ENCODE results near the gene RIT1.

DNA sequence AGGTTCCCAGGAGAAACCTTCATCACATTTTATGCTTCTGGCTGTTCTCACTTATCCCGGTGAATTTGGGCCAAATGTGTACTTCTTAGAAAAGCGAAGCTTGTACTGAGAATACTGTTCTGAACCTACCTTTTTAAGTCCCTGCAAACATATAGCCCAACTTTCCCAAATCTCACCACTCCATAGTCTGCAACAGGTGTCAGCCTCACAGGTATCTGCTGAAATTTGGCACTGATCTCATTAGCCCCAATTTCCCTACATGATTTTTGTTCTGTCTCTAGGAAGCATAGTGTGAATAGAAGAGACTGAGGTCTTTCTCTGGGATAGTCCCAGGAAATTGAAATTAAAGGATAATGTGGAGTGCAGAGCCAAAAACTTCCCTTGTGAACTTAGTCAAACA lies 11.5 kb downstream of the RIT1 start:
- TF ChIP-seq, protein P1, sequence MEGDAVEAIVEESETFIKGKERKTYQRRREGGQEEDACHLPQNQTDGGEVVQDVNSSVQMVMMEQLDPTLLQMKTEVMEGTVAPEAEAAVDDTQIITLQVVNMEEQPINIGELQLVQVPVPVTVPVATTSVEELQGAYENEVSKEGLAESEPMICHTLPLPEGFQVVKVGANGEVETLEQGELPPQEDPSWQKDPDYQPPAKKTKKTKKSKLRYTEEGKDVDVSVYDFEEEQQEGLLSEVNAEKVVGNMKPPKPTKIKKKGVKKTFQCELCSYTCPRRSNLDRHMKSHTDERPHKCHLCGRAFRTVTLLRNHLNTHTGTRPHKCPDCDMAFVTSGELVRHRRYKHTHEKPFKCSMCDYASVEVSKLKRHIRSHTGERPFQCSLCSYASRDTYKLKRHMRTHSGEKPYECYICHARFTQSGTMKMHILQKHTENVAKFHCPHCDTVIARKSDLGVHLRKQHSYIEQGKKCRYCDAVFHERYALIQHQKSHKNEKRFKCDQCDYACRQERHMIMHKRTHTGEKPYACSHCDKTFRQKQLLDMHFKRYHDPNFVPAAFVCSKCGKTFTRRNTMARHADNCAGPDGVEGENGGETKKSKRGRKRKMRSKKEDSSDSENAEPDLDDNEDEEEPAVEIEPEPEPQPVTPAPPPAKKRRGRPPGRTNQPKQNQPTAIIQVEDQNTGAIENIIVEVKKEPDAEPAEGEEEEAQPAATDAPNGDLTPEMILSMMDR (conservative IDR thresholded peaks at IDR 0.05; ENCODE audit: low read depth, low read length) = no peak
- TF ChIP-seq EZH2phosphoT487 (IDR thresholded peaks at IDR 0.05; ENCODE audit: borderline replicate concordance, low read length) (no peak), EZH2 (IDR thresholded peaks at IDR 0.05; ENCODE audit: low read length, unreplicated experiment) (no peak)
